Caco-2 (cell line): ENCODE measurements around the gene SARDH. TPM values are rescaled to one million over a fixed set of nuclear protein-coding genes. Genes with fewer than 3 reads are reported as not detected.

ENCODE experiments used
- BruUV-seq: library from RNA; stranded (reverse); fragments of 400-500 nt; replicated peaks from 2 replicates; lab custom pipeline; 2021; lab: Mats Ljungman, UMichigan
- CTCF ChIA-PET: fragments of 300-600 bp; sonication (Branson Sonifier 250); formaldehyde crosslinking; loops from one replicate; lab custom pipeline; 2022; ENCODE audit warnings: antibody characterized with exemption; lab: Charles Lee
- POLR2A ChIA-PET: fragments of 300-600 bp; sonication (Branson Sonifier 250); formaldehyde crosslinking; loops from one replicate; lab custom pipeline; 2022; ENCODE audit warnings: antibody characterized with exemption; lab: Charles Lee
- DNase-seq, 2 experiments: peaks; one replicate each; pipeline versions ENCODE4 v3.0.0 to v3.0.0-alpha.2; 2020 to 2022
- H3K27me3 ChIP-seq: replicated peaks from 2 replicates; pipeline ENCODE4 v1.6.0; 2011; ENCODE audit warnings: low read length; ENCODE audit not compliant: control insufficient read depth, insufficient read depth
- H3K36me3 ChIP-seq: 2 replicates; pipeline ENCODE4 v1.5.1; 2011; ENCODE audit warnings: low read length; ENCODE audit not compliant: control insufficient read depth, insufficient read depth
- H3K4me1 ChIP-seq: fragments of 250-450 bp; sonication (Bioruptor Pico); 2 replicates; pipeline ENCODE4 v1.5.1; 2020; ENCODE audit warnings: mild to moderate bottlenecking
- H3K4me3 ChIP-seq: 2 replicates; pipeline ENCODE4 v1.5.1; 2011; ENCODE audit warnings: low read depth, mild to moderate bottlenecking, control low read depth, low read length
- H3K9me3 ChIP-seq: fragments of 250-450 bp; sonication (Bioruptor Pico); 2 replicates; pipeline ENCODE4 v1.5.1; 2020; ENCODE audit warnings: mild to moderate bottlenecking, moderate library complexity
- H3K27ac Mint-ChIP-seq: one replicate; pipeline ENCODE4 v1.8.0; 2022; ENCODE audit warnings: mixed read lengths; ENCODE audit not compliant: unreplicated experiment
- H3K27me3 Mint-ChIP-seq: one replicate; pipeline ENCODE4 v1.8.0; 2022; ENCODE audit warnings: mixed read lengths; ENCODE audit not compliant: insufficient read depth, unreplicated experiment
- H3K36me3 Mint-ChIP-seq: one replicate; pipeline ENCODE4 v1.8.0; 2022; ENCODE audit warnings: mild to moderate bottlenecking, mixed read lengths; ENCODE audit not compliant: insufficient read depth, unreplicated experiment
- H3K4me1 Mint-ChIP-seq: one replicate; pipeline ENCODE4 v1.8.0; 2022; ENCODE audit warnings: low read depth, mixed read lengths; ENCODE audit not compliant: unreplicated experiment
- H3K4me3 Mint-ChIP-seq: one replicate; pipeline ENCODE4 v1.8.0; 2022; ENCODE audit warnings: mild to moderate bottlenecking, moderate library complexity, mixed read lengths; ENCODE audit not compliant: unreplicated experiment
- H3K9me3 Mint-ChIP-seq: one replicate; pipeline ENCODE4 v1.8.0; 2022; ENCODE audit warnings: mixed read lengths; ENCODE audit not compliant: unreplicated experiment
- intact Hi-C: fragments of 100-400 bp; cut with micrococcal nuclease; formaldehyde crosslinking; loops from one replicate; pipeline ENCODE4 v1.10.0; 2022; ENCODE audit not compliant: unreplicated experiment
- total RNA-seq: library from RNA; stranded (reverse); gene quantifications from 2 replicates; pipeline ENCODE4 v1.2.3, GENCODE V29; 2022
- TF ChIP-seq, protein P1 (sequence below), 2 experiments: fragments of 200-600 bp in 1 of 2; IDR thresholded peaks; 1 replicate in 1 of 2; 2 replicates in 1 of 2; pipeline versions ENCODE4 v1.5.1 to v1.8.0; 2011 to 2022; ENCODE audit warnings: antibody characterized with exemption in 1 of 2, control low read depth in 1 of 2, inconsistent platforms in 1 of 2, low read depth in 1 of 2, low read length in 1 of 2, mild to moderate bottlenecking in 1 of 2, moderate library complexity in 1 of 2; ENCODE audit not compliant: insufficient read depth in 1 of 2, severe bottlenecking in 1 of 2, unreplicated experiment in 1 of 2

Gene SARDH
- total RNA-seq, 1 experiment from 2014 or later = 0.36 TPM

DNA sequence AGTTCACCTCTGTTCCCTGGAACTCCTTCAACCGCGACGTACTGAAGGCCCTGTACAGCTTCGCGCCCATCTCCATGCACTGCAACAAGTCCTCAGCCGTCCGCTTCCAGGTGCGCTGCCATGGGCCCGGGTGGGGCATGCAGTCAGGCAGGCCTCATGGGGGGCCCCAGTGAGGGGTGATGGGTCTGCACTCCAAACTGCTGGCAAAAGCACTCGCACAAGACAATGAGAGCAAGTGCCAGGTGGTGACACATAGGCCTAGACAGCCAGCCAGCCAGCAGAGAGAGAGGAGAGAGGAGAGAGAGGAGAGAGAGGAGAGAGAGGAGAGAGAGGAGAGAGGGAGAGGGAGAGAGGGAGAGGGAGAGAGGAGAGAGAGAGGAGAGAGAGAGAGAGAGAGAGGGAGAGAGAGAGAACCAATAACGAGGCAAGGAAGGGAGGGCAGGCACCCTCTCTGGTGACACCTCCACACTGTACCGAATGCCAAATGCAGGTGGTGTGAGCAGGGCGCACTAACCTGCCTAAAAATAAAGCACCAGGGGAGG lies 81.0 kb downstream of the SARDH start:
- Mint-ChIP-seq H3K27me3 (no peaks in the 10 kb centered on the region), H3K4me1 (no peaks in the 10 kb centered on the region), H3K9me3 (no peaks in the 10 kb centered on the region), H3K27ac (no peak overlapping the region), H3K36me3 (no peaks in the 10 kb centered on the region), H3K4me3 (no peak overlapping the region)
- no TSS peak for BruUV-seq
- no peaks in the 10 kb centered on the region; the same call in 1 of the 2 replicates for H3K27me3 ChIP-seq
- POLR2A ChIA-PET = no interaction called here
- H3K4me1 ChIP-seq = peaks cover 15% of the 10 kb centered on the region
- no peak for DNase-seq
- CTCF ChIA-PET = no interaction called here
- TF ChIP-seq, protein P1, sequence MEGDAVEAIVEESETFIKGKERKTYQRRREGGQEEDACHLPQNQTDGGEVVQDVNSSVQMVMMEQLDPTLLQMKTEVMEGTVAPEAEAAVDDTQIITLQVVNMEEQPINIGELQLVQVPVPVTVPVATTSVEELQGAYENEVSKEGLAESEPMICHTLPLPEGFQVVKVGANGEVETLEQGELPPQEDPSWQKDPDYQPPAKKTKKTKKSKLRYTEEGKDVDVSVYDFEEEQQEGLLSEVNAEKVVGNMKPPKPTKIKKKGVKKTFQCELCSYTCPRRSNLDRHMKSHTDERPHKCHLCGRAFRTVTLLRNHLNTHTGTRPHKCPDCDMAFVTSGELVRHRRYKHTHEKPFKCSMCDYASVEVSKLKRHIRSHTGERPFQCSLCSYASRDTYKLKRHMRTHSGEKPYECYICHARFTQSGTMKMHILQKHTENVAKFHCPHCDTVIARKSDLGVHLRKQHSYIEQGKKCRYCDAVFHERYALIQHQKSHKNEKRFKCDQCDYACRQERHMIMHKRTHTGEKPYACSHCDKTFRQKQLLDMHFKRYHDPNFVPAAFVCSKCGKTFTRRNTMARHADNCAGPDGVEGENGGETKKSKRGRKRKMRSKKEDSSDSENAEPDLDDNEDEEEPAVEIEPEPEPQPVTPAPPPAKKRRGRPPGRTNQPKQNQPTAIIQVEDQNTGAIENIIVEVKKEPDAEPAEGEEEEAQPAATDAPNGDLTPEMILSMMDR (IDR thresholded peaks at IDR 0.05; ENCODE audit: insufficient read depth in 1 of 2, low read depth in 1 of 2, low read length in 1 of 2, severe bottlenecking in 1 of 2, unreplicated experiment in 1 of 2) = no peak
- H3K9me3 ChIP-seq = no peaks in the 10 kb centered on the region
- H3K4me3 ChIP-seq = no peak overlapping the region
- intact Hi-C loops = no loop called here
- no peaks in the 10 kb centered on the region for H3K36me3 ChIP-seq

DNA sequence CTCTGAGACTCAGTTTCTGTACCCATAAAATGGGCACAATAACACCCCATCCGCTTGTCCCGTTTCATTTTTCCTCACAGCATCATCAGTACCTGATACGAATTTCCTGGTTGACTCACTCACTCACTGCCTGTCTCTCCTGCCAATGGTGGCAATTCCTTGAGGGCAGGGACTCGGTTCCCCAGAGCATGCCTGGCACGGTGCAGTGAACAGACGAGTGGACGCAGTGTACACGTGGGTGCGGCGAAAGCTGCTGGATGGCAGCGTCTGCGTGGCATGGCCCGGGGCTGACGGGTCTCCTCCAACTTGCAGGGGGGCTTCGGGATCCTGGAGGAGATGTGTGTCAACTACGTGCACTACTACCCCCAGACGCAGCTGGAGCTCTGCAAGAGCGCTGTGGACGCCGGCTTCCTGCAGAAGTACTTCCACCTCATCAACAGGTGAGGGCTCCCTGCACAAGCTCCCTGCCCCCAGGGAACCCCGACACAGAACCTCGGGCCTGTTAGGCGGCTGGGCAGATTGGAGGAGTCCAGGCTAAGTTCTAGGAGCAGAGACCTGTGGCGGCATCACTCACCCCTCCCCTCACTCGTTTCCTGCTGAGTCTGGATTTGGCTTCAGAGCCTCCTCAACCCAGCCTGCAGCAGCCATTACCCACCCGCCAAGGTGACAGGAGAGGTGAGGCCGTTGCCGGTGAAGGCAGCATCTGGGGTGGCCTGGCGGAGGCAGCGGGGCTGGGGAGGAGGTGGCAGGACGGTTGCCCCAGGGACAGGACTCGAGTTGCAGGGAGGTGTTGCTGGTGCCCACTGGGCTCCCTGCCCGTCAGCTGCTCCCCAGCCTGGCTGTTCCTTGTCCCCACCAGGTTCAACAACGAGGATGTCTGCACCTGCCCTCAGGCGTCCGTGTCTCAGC lies 81.7 kb downstream of the SARDH start:
- H3K4me3 ChIP-seq = no peak overlapping the region
- no TSS peak for BruUV-seq
- intact Hi-C loops = no loop called here
- no peaks in the 10 kb centered on the region for H3K9me3 ChIP-seq
- ChIA-PET POLR2A (no interaction called here), CTCF (no interaction called here)
- H3K36me3 ChIP-seq = no peaks in the 10 kb centered on the region
- no peaks in the 10 kb centered on the region for H3K27me3 Mint-ChIP-seq
- no peak overlapping the region for H3K27ac Mint-ChIP-seq
- H3K4me3 Mint-ChIP-seq = no peak overlapping the region
- no peak for DNase-seq
- no peaks in the 10 kb centered on the region for H3K9me3 Mint-ChIP-seq
- TF ChIP-seq, protein P1 (IDR thresholded peaks at IDR 0.05; ENCODE audit: insufficient read depth in 1 of 2, low read depth in 1 of 2, low read length in 1 of 2, severe bottlenecking in 1 of 2, unreplicated experiment in 1 of 2) = no peak
- H3K27me3 ChIP-seq = no peaks in the 10 kb centered on the region; the same call in 1 of the 2 replicates
- peaks cover 15% of the 10 kb centered on the region for H3K4me1 ChIP-seq
- no peaks in the 10 kb centered on the region for H3K4me1 Mint-ChIP-seq
- no peaks in the 10 kb centered on the region for H3K36me3 Mint-ChIP-seq

DNA sequence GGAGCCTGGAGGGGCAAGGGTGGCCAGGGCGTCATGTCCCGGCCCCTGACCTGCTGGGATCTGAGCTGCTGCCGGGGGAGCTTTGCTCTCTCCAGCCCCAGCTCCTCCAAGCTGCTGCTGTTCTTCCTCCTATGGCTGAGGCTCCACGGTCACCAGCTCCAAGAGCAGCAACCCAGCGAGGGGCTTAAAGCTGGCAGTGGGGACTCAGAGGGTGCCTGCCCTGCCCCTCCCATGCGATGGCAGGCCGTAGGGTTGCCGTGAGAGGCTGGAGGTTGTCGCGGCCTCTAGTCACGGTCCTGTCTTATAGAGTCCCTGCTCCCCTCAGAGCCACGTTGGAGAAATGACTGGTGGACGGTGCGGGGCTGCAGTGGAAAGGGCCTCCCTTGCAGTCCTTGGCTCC lies 82.5 kb downstream of the SARDH start:
- CTCF ChIA-PET = no interaction called here

More for the DNA sequence above, 82.5 kb downstream of the SARDH start:
- intact Hi-C loops = no loop called here
- H3K27me3 Mint-ChIP-seq = no peaks in the 10 kb centered on the region
- H3K9me3 Mint-ChIP-seq = no peaks in the 10 kb centered on the region
- Histone ChIP-seq H3K9me3 (no peaks in the 10 kb centered on the region), H3K4me3 (no peak overlapping the region), H3K4me1 (peaks cover 15% of the 10 kb centered on the region), H3K27me3 (peaks cover 1% of the 10 kb centered on the region; the same call in 1 of the 2 replicates), H3K36me3 (no peaks in the 10 kb centered on the region)
- TF ChIP-seq, protein P1 (IDR thresholded peaks at IDR 0.05; ENCODE audit: insufficient read depth in 1 of 2, low read depth in 1 of 2, low read length in 1 of 2, severe bottlenecking in 1 of 2, unreplicated experiment in 1 of 2) = no peak
- H3K4me3 Mint-ChIP-seq = no peak overlapping the region
- BruUV-seq = no TSS peak
- no peak overlapping the region for H3K27ac Mint-ChIP-seq
- no peaks in the 10 kb centered on the region for H3K36me3 Mint-ChIP-seq
- no peaks in the 10 kb centered on the region for H3K4me1 Mint-ChIP-seq
- no peak for DNase-seq
- POLR2A ChIA-PET = no interaction called here
